HEK293 (cell line): ENCODE results near the gene RASSF8.

Experiments used
- CTCF ChIA-PET: fragments of 350-600 bp; formaldehyde crosslinking; extraction: SDS; loops from one replicate; lab custom pipeline; 2021; ENCODE audit warnings: antibody characterized with exemption; lab: Yijun Ruan, JAX
- POLR2A ChIA-PET: fragments of 300-600 bp; formaldehyde crosslinking; extraction: SDS; loops from one replicate; lab custom pipeline; 2020; ENCODE audit warnings: antibody characterized with exemption, inconsistent platforms; lab: Yijun Ruan, JAX
- H3K27ac ChIP-seq: fragments of 200-500 bp; sonication (Bioruptor generic); 2 replicates; pipeline ENCODE4 v1.5.1; 2014; ENCODE audit warnings: low read depth, low read length, control low read depth, inconsistent platforms; ENCODE audit errors: extremely low read depth
- H3K36me3 ChIP-seq, 2 experiments: fragments of 200-500 bp in 1 of 2; sonication (Bioruptor generic) in 1 of 2; 1 replicate in 1 of 2; 2 replicates in 1 of 2; pipeline ENCODE4 v1.5.1; 2014 to 2017; ENCODE audit warnings: inconsistent platforms in 2 of 2, low read length in 2 of 2; ENCODE audit not compliant: control insufficient read depth in 2 of 2, insufficient read depth in 1 of 2
- H3K4me1 ChIP-seq: fragments of 200-500 bp; sonication (Bioruptor generic); 2 replicates; pipeline ENCODE4 v1.5.1; 2014; ENCODE audit warnings: mild to moderate bottlenecking, low read length, inconsistent platforms; ENCODE audit not compliant: control insufficient read depth, insufficient read depth
- H3K4me3 ChIP-seq: 2 replicates; pipeline ENCODE4 v1.5.1; 2011; ENCODE audit warnings: low read depth, mild to moderate bottlenecking, control low read depth, low read length, moderate library complexity
- H3K9me3 ChIP-seq: fragments of 200-500 bp; sonication (Bioruptor generic); 2 replicates; pipeline ENCODE4 v1.5.1; 2014; ENCODE audit warnings: low read depth, low read length, inconsistent platforms; ENCODE audit not compliant: control insufficient read depth, insufficient read depth
- ELK4 ChIP-seq: IDR thresholded peaks from 2 replicates; pipeline ENCODE4 v1.6.1; 2011; ENCODE audit warnings: mild to moderate bottlenecking, low read depth, low read length, borderline replicate concordance
- KLF1 ChIP-seq: fragments of 450-650 bp; formaldehyde crosslinking; IDR thresholded peaks from 2 replicates; pipeline ENCODE4 v1.5.1; 2016; ENCODE audit warnings: missing biosample characterization, missing genetic modification characterization
- KLF10 ChIP-seq: fragments of 450-650 bp; IDR thresholded peaks from 2 replicates; pipeline ENCODE4 v1.5.1; 2018; ENCODE audit warnings: missing biosample characterization, mild to moderate bottlenecking, missing genetic modification characterization
- PRDM4 ChIP-seq: fragments of 450-650 bp; formaldehyde crosslinking; IDR thresholded peaks from 2 replicates; pipeline ENCODE4 v1.5.1; 2017; ENCODE audit warnings: missing biosample characterization, missing genetic modification characterization
- ZIC2 ChIP-seq: fragments of 450-650 bp; formaldehyde crosslinking; IDR thresholded peaks from 2 replicates; pipeline ENCODE4 v1.5.1; 2016; ENCODE audit warnings: missing biosample characterization, missing genetic modification characterization
- ZNF121 ChIP-seq: fragments of 450-650 bp; formaldehyde crosslinking; IDR thresholded peaks from 2 replicates; pipeline ENCODE4 v1.5.1; 2016; ENCODE audit warnings: missing biosample characterization, missing genetic modification characterization
- ZNF148 ChIP-seq: fragments of 450-650 bp; formaldehyde crosslinking; IDR thresholded peaks from 2 replicates; pipeline ENCODE4 v1.5.0; 2017; ENCODE audit warnings: missing biosample characterization, missing genetic modification characterization, borderline replicate concordance
- ZNF214 ChIP-seq: fragments of 450-650 bp; formaldehyde crosslinking; IDR thresholded peaks from 2 replicates; pipeline ENCODE4 v1.5.1; 2017; ENCODE audit warnings: missing biosample characterization, mild to moderate bottlenecking, missing genetic modification characterization, borderline replicate concordance
- ZNF26 ChIP-seq: fragments of 450-650 bp; formaldehyde crosslinking; IDR thresholded peaks from 2 replicates; pipeline ENCODE4 v1.5.1; 2016; ENCODE audit warnings: missing biosample characterization, missing genetic modification characterization
- ZNF274 ChIP-seq, 2 experiments: fragments of 200-500 bp in 1 of 2; fragments of 450-650 bp in 1 of 2; sonication (Bioruptor generic) in 1 of 2; formaldehyde crosslinking in 1 of 2; IDR thresholded peaks; 2 replicates each; pipeline versions ENCODE4 v1.5.1 to v1.6.1; 2014 to 2016; ENCODE audit warnings: borderline replicate concordance in 1 of 2, inconsistent platforms in 1 of 2, low read length in 1 of 2, missing biosample characterization in 1 of 2, missing genetic modification characterization in 1 of 2
- ZNF394 ChIP-seq: fragments of 450-650 bp; formaldehyde crosslinking; IDR thresholded peaks from 2 replicates; pipeline ENCODE4 v1.5.1; 2016; ENCODE audit warnings: missing biosample characterization, missing genetic modification characterization, mild to moderate bottlenecking, moderate library complexity, borderline replicate concordance
- ZNF488 ChIP-seq: fragments of 450-650 bp; formaldehyde crosslinking; IDR thresholded peaks from 2 replicates; pipeline ENCODE4 v1.5.1; 2016; ENCODE audit warnings: missing biosample characterization, missing genetic modification characterization
- ZNF555 ChIP-seq: fragments of 450-650 bp; formaldehyde crosslinking; conservative IDR thresholded peaks from 2 replicates; pipeline ENCODE4 v1.5.1; 2017; ENCODE audit warnings: missing biosample characterization, mild to moderate bottlenecking, missing genetic modification characterization, inconsistent platforms
- ZNF558 ChIP-seq: fragments of 450-650 bp; formaldehyde crosslinking; IDR thresholded peaks from 2 replicates; pipeline ENCODE4 v1.5.1; 2016; ENCODE audit warnings: missing biosample characterization, missing genetic modification characterization
- ZNF707 ChIP-seq: fragments of 450-650 bp; formaldehyde crosslinking; IDR thresholded peaks from 2 replicates; pipeline ENCODE4 v1.5.1; 2016; ENCODE audit warnings: missing biosample characterization, missing genetic modification characterization
- ZSCAN18 ChIP-seq: fragments of 450-650 bp; formaldehyde crosslinking; IDR thresholded peaks from 2 replicates; pipeline ENCODE4 v1.5.1; 2016; ENCODE audit warnings: missing biosample characterization, missing genetic modification characterization
- ZSCAN5A ChIP-seq: fragments of 450-650 bp; formaldehyde crosslinking; IDR thresholded peaks from 2 replicates; pipeline ENCODE4 v1.5.1; 2016; ENCODE audit warnings: missing biosample characterization, missing genetic modification characterization
- ZXDB ChIP-seq: fragments of 450-650 bp; formaldehyde crosslinking; IDR thresholded peaks from 2 replicates; pipeline ENCODE4 v1.5.1; 2016; ENCODE audit warnings: missing biosample characterization, missing genetic modification characterization

The RASSF8 gene

GRCh38 chr12:25932971-25933370, 25.5 kb upstream of the RASSF8 start (continued):
- no peak for TF ChIP-seq PRDM4 (tag by site-specific recombination)
- no peak for TF ChIP-seq ZNF394 (tag by site-specific recombination)
- TF ChIP-seq ZXDB: no peak
- TF ChIP-seq ZNF558: no peak
- TF ChIP-seq ZSCAN5A: no peak
- TF ChIP-seq ZNF214 (tag by site-specific recombination): no peak
- no peak for TF ChIP-seq ZNF26 (tag by site-specific recombination)
- TF ChIP-seq ZNF274 (IDR thresholded peaks at IDR 0.05; ENCODE audit: low read length): no peak
- no peak for TF ChIP-seq ZNF274 (tag by site-specific recombination; IDR thresholded peaks at IDR 0.05; ENCODE audit: borderline replicate concordance)
- TF ChIP-seq ZNF555 (tag by site-specific recombination): no peak
- no peak for TF ChIP-seq ELK4
- no peak for TF ChIP-seq ZSCAN18 (tag by site-specific recombination)
- no peak for TF ChIP-seq KLF1 (tag by site-specific recombination)
- no peak for TF ChIP-seq ZIC2 (tag by site-specific recombination)

- H3K4me1 ChIP-seq: no peaks in the 10 kb centered on the region
- TF ChIP-seq KLF10 (tag by site-specific recombination) (no peak), ZNF121 (tag by site-specific recombination) (no peak), ZNF148 (tag by site-specific recombination) (no peak), ZNF488 (no peak), ZNF707 (tag by site-specific recombination) (no peak)
- no peak overlapping the region for H3K4me3 ChIP-seq
- no peaks in the 10 kb centered on the region for H3K9me3 ChIP-seq
- H3K27ac ChIP-seq: no peak overlapping the region
- no peaks in the 10 kb centered on the region for H3K36me3 ChIP-seq
- ChIA-PET CTCF (interaction anchor here (0.7 kb wide), 1 partner anchor 69 kb away, joined by 4 read pairs; no protein-coding TSS in a partner anchor), POLR2A (no interaction called here)
Measured at GRCh38 chr12:25934456-25934855, 24.0 kb upstream of the RASSF8 start.
